Hepatocyte (in vitro differentiated cells): Measurements from ENCODE around the gene TMEM35A.

ENCODE experiments used
- EZH2 ChIP-seq: fragments of 200-600 bp; sonication (generic); IDR thresholded peaks from 2 replicates; pipeline ENCODE4 v1.6.1; 2016; ENCODE audit warnings: antibody characterized with exemption, mild to moderate bottlenecking, borderline replicate concordance
- EZH2phosphoT487 ChIP-seq: fragments of 200-600 bp; sonication (generic); IDR thresholded peaks from one replicate; pipeline ENCODE4 v1.6.1; 2018; ENCODE audit warnings: antibody characterized with exemption, mild to moderate bottlenecking, low read depth, moderate library complexity; ENCODE audit not compliant: unreplicated experiment, severe bottlenecking
- TF ChIP-seq, protein P1 (sequence below): fragments of 200-600 bp; sonication (generic); IDR thresholded peaks from 2 replicates; pipeline ENCODE4 v1.5.1; 2016; ENCODE audit warnings: antibody characterized with exemption, mild to moderate bottlenecking; ENCODE audit not compliant: poor library complexity

DNA sequence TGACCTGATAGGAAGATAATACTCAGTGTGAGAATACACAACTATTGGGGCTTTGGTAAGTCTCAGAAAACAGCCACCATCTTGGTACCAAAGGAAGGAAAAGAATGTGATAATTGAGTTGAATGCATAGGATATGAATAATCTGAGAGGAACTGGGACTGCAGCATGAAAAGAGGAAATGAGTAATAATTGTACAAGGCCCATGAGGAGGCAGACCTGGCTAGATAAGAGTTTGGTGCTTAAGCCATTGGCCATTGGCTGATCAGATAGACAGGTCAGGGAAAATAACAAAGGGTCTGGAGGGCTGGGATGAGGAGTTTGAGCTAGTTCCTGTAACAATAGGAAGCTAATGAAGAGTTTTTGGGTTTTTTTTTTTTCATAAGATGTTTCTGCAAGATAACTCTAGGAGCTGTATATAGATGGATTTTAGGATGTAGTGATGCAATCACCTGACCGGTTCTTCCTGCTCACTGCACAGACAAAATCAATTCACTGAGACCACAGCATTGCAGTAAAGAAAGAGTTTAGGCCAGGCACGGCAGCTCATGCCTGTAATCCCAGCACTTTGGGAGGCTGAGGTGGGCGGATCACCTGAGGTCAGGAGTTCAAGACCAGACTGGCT lies 21.5 kb upstream of the TMEM35A start:
- TF ChIP-seq, protein P1, sequence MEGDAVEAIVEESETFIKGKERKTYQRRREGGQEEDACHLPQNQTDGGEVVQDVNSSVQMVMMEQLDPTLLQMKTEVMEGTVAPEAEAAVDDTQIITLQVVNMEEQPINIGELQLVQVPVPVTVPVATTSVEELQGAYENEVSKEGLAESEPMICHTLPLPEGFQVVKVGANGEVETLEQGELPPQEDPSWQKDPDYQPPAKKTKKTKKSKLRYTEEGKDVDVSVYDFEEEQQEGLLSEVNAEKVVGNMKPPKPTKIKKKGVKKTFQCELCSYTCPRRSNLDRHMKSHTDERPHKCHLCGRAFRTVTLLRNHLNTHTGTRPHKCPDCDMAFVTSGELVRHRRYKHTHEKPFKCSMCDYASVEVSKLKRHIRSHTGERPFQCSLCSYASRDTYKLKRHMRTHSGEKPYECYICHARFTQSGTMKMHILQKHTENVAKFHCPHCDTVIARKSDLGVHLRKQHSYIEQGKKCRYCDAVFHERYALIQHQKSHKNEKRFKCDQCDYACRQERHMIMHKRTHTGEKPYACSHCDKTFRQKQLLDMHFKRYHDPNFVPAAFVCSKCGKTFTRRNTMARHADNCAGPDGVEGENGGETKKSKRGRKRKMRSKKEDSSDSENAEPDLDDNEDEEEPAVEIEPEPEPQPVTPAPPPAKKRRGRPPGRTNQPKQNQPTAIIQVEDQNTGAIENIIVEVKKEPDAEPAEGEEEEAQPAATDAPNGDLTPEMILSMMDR, result no peak
- TF ChIP-seq EZH2phosphoT487, result no peak
- TF ChIP-seq EZH2, result no peak
